Hepatocyte (in vitro differentiated cells): ENCODE measurements around the gene HRH2. TPM values are rescaled to one million over a fixed set of nuclear protein-coding genes. Genes with fewer than 3 reads are reported as not detected.
"Not testable (repeated sequence)": the region's sequence is repeated elsewhere in the genome, so short reads cannot be mapped to it uniquely, and the experiment has no call there.

Source experiments
- DNase-seq: peaks from one replicate; pipeline ENCODE4 v3.0.0-alpha.2; 2016; ENCODE audit warnings: low spot score
- H2AFZ ChIP-seq: fragments of 200-600 bp; sonication (generic); 2 replicates; pipeline ENCODE4 v1.6.0; 2016; ENCODE audit warnings: antibody characterized with exemption, mild to moderate bottlenecking
- H3K27ac ChIP-seq: fragments of 200-600 bp; sonication (generic); 2 replicates; pipeline ENCODE4 v1.5.1; 2016; ENCODE audit warnings: mild to moderate bottlenecking
- H3K27me3 ChIP-seq: fragments of 200-600 bp; sonication (generic); 2 replicates; pipeline ENCODE4 v1.6.1; 2016
- H3K36me3 ChIP-seq: fragments of 200-600 bp; sonication (generic); replicated peaks from 2 replicates; pipeline ENCODE4 v1.5.1; 2016; ENCODE audit warnings: low read depth; ENCODE audit not compliant: insufficient read depth
- H3K4me1 ChIP-seq: fragments of 200-600 bp; sonication (generic); 2 replicates; pipeline ENCODE4 v1.5.1; 2016; ENCODE audit warnings: mild to moderate bottlenecking, moderate library complexity; ENCODE audit not compliant: insufficient read depth
- H3K4me2 ChIP-seq: fragments of 200-600 bp; sonication (generic); 2 replicates; pipeline ENCODE4 v1.6.0; 2016
- H3K4me3 ChIP-seq: fragments of 200-600 bp; sonication (generic); 2 replicates; pipeline ENCODE4 v1.5.1; 2016; ENCODE audit warnings: mild to moderate bottlenecking
- H3K79me2 ChIP-seq: fragments of 200-600 bp; sonication (generic); 2 replicates; pipeline ENCODE4 v1.6.0; 2017; ENCODE audit warnings: mild to moderate bottlenecking
- H3K9me2 ChIP-seq: fragments of 200-600 bp; sonication (generic); replicated peaks from 2 replicates; pipeline ENCODE4 v1.6.0; 2017; ENCODE audit warnings: mild to moderate bottlenecking; ENCODE audit not compliant: insufficient read depth
- H3K9me3 ChIP-seq: fragments of 200-600 bp; sonication (generic); 2 replicates; pipeline ENCODE4 v1.5.1; 2016; ENCODE audit warnings: low read depth, mild to moderate bottlenecking
- H4K20me1 ChIP-seq: fragments of 200-600 bp; sonication (generic); 2 replicates; pipeline ENCODE4 v1.6.0; 2016; ENCODE audit warnings: mild to moderate bottlenecking; ENCODE audit not compliant: insufficient read depth, poor library complexity, severe bottlenecking
- EZH2 ChIP-seq: fragments of 200-600 bp; sonication (generic); IDR thresholded peaks from 2 replicates; pipeline ENCODE4 v1.6.1; 2016; ENCODE audit warnings: antibody characterized with exemption, mild to moderate bottlenecking, borderline replicate concordance
- EZH2phosphoT487 ChIP-seq: fragments of 200-600 bp; sonication (generic); IDR thresholded peaks from one replicate; pipeline ENCODE4 v1.6.1; 2018; ENCODE audit warnings: antibody characterized with exemption, mild to moderate bottlenecking, low read depth, moderate library complexity; ENCODE audit not compliant: unreplicated experiment, severe bottlenecking
- WGBS: methylation state at CpG from one replicate; pipeline ENCODE4 v1.1.6; 2016; ENCODE audit warnings: low lambda C conversion rate; ENCODE audit errors: missing lambda C conversion rate; 5-methylcytosine and 5-hydroxymethylcytosine counted together
- polyA plus RNA-seq: library from polyadenylated mRNA; unstranded; fragments of >200 nt; fragmentation: Nextera tagmentation; extraction: Ambion mirVana; gene quantifications from 2 replicates; pipeline ENCODE4 v1.2.1, GENCODE V29; 2016
- total RNA-seq: library from RNA; depleted of rRNA; stranded (reverse); fragments of >200 nt; gene quantifications from 2 replicates; pipeline ENCODE4 v1.2.3, GENCODE V29; 2014
- TF ChIP-seq, protein P1 (sequence below): fragments of 200-600 bp; sonication (generic); IDR thresholded peaks from 2 replicates; pipeline ENCODE4 v1.5.1; 2016; ENCODE audit warnings: antibody characterized with exemption, mild to moderate bottlenecking; ENCODE audit not compliant: poor library complexity

Gene HRH2
- total and polyA plus RNA-seq, 2 experiments from 2014 or later, result 2.2 to 2.5 TPM

DNA sequence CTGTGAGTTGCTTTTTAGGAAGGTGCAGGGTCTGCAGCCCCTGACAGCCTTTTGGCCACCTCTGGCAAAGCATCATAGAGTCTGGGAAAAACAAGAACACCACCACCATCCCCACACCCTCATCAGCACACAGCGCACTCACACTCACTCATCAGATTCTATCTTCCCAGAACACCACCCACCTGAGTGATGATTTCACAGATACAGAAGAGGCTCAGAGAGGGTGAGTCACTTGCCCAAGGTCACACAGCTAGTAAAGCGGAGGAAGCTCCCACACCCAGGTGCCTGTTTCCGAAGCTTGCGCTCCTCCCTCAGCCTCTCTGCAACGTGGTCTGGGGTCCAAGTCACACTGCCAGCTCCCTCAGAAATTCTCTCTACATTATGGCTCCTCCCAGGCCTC lies 41.8 kb upstream of the HRH2 start:
- Histone ChIP-seq H3K4me3 (no peak overlapping the region), H3K9me3 (no peaks in the 10 kb centered on the region), H2AFZ (no peak overlapping the region), H3K36me3 (no peaks in the 10 kb centered on the region), H3K9me2 (no peaks in the 10 kb centered on the region), H3K4me1 (peaks cover 6% of the 10 kb centered on the region), H3K4me2 (no peak overlapping the region), H3K79me2 (no peaks in the 10 kb centered on the region), H3K27me3 (no peaks in the 10 kb centered on the region), H3K27ac (no peak overlapping the region), H4K20me1 (no peaks in the 10 kb centered on the region)
- TF ChIP-seq EZH2 (no peak), EZH2phosphoT487 (no peak)
- TF ChIP-seq, protein P1, sequence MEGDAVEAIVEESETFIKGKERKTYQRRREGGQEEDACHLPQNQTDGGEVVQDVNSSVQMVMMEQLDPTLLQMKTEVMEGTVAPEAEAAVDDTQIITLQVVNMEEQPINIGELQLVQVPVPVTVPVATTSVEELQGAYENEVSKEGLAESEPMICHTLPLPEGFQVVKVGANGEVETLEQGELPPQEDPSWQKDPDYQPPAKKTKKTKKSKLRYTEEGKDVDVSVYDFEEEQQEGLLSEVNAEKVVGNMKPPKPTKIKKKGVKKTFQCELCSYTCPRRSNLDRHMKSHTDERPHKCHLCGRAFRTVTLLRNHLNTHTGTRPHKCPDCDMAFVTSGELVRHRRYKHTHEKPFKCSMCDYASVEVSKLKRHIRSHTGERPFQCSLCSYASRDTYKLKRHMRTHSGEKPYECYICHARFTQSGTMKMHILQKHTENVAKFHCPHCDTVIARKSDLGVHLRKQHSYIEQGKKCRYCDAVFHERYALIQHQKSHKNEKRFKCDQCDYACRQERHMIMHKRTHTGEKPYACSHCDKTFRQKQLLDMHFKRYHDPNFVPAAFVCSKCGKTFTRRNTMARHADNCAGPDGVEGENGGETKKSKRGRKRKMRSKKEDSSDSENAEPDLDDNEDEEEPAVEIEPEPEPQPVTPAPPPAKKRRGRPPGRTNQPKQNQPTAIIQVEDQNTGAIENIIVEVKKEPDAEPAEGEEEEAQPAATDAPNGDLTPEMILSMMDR, result no peak
- DNase-seq, result no peak
- 84% methylated on average over 5 of the region's 5 CpGs for WGBS

DNA sequence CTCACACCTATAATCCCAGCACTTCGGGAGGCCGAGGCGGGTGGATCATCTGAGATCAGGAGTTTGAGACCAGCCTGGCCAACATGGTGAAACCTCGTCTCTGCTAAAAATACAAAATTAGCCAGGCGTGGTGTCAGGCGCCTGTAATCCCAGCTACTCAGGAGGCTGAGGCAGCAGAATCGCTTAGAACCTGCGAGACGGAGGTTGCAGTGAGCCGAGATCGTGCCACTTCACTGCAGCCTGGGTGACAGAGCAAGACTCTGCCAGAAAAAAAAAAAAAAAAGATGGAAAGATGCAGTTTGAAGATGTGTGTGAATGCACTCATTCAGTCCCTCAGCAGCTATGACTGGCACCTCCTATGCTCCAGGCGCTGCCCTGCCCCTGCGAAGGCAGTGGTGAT lies 41.3 kb upstream of the HRH2 start:
- H3K27ac ChIP-seq, H3K4me3 ChIP-seq, H3K27me3 ChIP-seq, DNase-seq, H3K9me3 ChIP-seq, H3K36me3 ChIP-seq, H4K20me1 ChIP-seq, H2AFZ ChIP-seq, H3K9me2 ChIP-seq, H3K79me2 ChIP-seq, H3K4me1 ChIP-seq, H3K4me2 ChIP-seq: not testable (repeated sequence)
- 95% methylated on average over 13 of the region's 13 CpGs for WGBS

DNA sequence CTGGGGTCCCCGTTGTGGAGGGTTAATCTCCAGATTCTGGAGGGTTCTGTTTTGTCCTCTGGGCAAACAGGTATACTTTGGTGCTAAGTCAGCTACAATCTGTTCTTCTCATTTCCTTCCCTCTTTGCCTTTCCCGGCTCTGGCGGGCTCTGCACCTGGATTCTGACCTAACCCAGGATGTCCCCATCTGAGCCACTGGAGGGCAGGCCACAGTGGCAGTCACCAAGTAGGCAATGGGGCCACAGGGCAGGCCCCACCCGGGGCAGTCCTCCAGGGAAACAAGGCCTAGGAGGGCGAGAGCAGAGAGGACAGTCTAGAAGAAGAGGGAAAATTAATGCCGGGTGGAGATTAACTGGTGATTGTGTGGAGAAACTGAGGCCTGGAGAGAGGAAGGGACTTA lies 40.4 kb upstream of the HRH2 start:
- Histone ChIP-seq H3K4me3 (no peak overlapping the region), H3K4me1 (peaks cover 6% of the 10 kb centered on the region), H3K79me2 (no peaks in the 10 kb centered on the region), H3K27ac (no peak overlapping the region), H3K4me2 (no peak overlapping the region), H4K20me1 (no peaks in the 10 kb centered on the region), H3K36me3 (no peaks in the 10 kb centered on the region), H3K27me3 (no peaks in the 10 kb centered on the region), H3K9me2 (no peaks in the 10 kb centered on the region), H3K9me3 (no peaks in the 10 kb centered on the region), H2AFZ (no peak overlapping the region)
- DNase-seq, result no peak
- WGBS, result 80% methylated on average over 6 of the region's 6 CpGs
- TF ChIP-seq, protein P1, result no peak
- TF ChIP-seq EZH2phosphoT487 (no peak), EZH2 (no peak)

DNA sequence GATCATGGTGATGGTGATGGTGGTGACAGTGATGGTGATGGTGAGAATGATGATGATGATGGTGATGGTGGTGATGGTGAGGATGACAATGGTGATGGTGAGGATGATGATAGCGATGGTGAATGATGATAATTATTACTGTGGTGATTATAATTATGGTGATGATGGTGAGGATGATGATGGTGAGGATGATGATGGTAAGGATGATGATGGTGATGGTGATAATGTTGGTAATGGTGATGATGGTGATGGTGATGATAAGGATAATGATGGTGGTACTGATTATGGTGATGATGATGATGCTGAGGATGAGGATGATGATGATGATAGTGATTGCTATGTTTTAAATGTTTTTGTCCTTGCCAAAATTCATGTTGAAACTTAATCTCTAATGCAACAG lies 37.3 kb upstream of the HRH2 start:
- Histone ChIP-seq H3K36me3 (no peaks in the 10 kb centered on the region), H3K4me3 (no peak overlapping the region), H3K4me1 (no peaks in the 10 kb centered on the region), H2AFZ (no peak overlapping the region), H4K20me1 (no peaks in the 10 kb centered on the region), H3K9me3 (no peaks in the 10 kb centered on the region), H3K27ac (no peak overlapping the region), H3K27me3 (no peaks in the 10 kb centered on the region), H3K79me2 (no peaks in the 10 kb centered on the region), H3K4me2 (no peak overlapping the region), H3K9me2 (no peaks in the 10 kb centered on the region)
- TF ChIP-seq EZH2 (no peak), EZH2phosphoT487 (no peak)
- TF ChIP-seq, protein P1, result no peak
- DNase-seq, result no peak
- whole genome bisulfite sequencing, result 92% methylated on average over 1 of the region's 1 CpG
